HG02885 (cell line): Measurements from ENCODE around the gene ANKRD24.
"Not testable (repeated sequence)": the region's sequence is repeated elsewhere in the genome, so short reads cannot be mapped to it uniquely, and the experiment has no call there.

Experiments
- ATAC-seq: cut with Tn5 transposase; IDR thresholded peaks from one replicate; pipeline ENCODE4 v1.9.1; 2021; ENCODE audit warnings: mild to moderate bottlenecking; ENCODE audit not compliant: unreplicated experiment, poor library complexity

Gene ANKRD24

GRCh38 chr19:4196587-4197148 is 14.2 kb downstream of the ANKRD24 start:
- no peak for ATAC-seq

DNA sequence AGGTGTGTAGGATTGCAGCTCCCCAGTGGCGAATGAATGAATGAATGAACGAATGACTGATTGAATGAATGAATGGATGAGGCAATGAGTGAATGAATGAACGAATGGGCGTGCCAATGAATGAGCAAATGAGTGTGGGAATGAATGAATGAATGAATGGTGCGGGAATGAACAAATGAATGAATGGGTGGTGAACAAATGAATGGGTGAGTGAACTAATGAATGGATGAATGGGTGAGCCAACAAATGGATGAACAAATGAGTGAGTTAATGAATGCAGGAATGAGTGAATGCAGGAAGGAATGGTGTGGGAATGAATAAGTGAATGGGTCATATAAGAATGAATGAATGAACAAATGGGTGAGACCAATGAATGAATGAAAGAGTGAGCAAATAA is 14.7 kb downstream of the ANKRD24 start:
- ATAC-seq = no peak

DNA sequence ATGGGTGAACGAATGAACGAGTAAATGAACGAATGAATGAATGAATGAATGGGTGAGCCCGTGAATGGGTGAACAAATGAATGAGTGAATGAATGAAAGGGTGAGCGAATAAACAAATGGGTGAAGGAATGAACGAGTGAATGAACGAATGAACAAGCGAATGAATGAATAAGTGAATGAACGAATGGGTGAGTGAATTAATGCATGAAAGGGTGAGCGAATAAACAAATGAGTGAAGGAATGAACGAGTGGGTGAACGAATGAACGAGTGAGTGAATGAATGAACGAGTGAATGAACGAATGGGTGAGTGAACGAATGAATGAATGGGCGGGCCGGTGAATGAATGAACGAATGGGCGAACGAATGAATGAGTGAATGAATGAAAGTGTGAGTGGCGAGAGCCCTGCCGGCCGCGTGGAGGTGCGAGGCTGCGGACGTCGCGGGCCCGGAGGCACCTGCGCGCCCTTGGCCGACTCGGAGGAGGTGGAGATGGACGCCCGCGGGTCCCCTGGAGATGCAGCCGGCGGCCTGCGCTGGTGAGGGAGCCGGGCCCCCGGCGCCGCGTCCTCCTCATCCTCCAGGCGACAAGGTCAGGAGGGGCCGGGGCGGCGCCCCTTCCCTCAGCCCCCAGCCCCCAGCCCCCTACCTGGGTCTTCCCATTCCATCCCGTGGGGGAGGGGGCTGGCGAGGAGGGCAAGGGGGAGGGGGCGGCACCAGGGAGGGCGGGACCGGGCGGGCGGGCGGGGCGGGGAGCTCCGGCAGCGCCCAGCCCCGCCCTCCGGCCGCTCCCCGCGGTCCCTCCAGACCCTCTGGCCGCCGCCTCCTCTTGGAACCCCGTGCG is 15.4 kb downstream of the ANKRD24 start:
- no peak for ATAC-seq

GRCh38 chr19:4198467-4199126 is 16.1 kb downstream of the ANKRD24 start:
- ATAC-seq = no peak

DNA sequence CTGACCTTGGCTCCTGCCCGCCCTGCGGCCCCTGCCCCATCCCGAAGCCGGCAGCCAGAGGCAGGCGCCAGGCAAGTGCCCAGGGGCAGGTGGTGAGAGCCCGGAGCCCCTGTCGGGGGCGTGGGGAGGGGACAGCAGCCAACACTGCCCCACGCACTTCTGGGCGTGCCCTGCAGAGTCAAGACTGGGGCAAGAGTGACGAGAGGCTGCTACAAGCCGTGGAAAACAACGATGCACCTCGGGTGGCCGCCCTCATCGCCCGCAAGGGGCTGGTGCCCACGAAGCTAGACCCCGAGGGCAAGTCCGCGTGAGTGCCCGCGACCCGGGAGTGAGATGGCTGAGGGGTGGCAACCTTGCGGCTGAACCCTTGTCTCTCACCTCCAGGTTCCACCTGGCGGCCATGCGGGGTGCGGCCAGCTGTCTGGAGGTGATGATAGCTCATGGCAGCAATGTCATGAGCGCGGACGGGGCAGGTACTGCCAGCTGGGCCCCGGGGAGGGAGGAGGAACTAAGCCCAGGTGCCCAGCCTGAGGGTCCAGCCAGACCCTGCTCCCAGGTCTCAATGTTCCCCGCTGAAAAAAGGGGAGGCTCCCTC is 17.3 kb downstream of the ANKRD24 start:
- no peak for ATAC-seq

- ATAC-seq = no peak
These were observed 18.6 kb downstream of the ANKRD24 start for GRCh38 chr19:4200940-4201542.

DNA sequence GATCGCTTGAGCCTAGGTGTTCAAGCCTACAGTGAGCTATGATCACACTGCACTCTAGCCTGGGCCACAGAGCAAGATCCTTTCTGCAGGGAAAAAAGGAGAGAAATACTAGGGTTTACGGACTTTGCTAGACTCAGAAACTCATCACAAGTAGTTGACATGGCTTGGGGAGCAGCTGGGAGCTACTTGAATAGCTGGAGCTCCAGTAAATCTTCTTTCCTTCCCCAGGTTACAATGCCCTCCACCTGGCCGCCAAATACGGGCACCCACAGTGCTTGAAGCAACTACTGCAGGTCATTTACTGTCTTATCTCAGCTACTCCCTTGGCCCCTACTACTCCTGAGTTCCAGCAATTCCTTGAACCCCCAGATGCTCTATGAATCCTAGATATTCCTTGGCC is 19.3 kb downstream of the ANKRD24 start:
- ATAC-seq = no peak

GRCh38 chr19:4206818-4207484 is 24.5 kb downstream of the ANKRD24 start:
- no peak for ATAC-seq

DNA sequence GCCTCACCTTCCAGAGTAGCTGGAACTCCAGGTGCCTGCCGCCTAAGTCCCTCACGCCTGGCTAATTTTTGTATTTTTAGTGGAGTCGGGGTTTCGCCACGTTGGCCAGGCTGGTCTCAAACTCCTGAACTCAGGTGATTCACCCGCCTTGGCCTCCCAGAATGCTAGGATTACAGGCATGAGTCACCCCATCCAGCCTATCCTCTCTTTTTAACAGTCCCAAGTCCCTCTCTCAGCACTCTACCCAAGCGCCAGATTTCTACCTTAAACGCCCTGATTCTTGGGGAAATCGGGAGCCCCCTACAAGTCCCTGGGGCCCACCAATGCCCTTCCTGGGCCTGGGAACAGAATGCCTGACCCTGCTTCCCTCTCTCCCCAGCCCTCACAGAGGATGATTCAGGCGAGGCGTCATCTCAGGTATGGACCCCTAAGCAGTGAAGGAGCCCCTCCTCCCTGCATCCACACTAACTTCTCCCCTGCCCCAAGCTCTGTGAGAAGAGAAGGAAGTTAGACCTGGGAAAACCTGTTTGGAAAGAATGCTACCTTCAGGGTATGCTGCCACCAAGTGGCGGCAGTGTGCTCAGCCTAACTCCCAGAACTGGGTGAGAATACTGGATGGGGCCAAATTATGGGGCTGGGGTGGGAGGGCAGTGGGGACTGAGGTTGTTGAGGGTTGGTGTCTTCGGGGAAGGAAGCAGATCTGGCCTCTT is 26.1 kb downstream of the ANKRD24 start:
- ATAC-seq = no peak

- ATAC-seq = no peak
These were observed 27.8 kb downstream of the ANKRD24 start for GRCh38 chr19:4210166-4210731.

- ATAC-seq = no peak
These were observed 30.6 kb downstream of the ANKRD24 start for GRCh38 chr19:4213116-4213515.

DNA sequence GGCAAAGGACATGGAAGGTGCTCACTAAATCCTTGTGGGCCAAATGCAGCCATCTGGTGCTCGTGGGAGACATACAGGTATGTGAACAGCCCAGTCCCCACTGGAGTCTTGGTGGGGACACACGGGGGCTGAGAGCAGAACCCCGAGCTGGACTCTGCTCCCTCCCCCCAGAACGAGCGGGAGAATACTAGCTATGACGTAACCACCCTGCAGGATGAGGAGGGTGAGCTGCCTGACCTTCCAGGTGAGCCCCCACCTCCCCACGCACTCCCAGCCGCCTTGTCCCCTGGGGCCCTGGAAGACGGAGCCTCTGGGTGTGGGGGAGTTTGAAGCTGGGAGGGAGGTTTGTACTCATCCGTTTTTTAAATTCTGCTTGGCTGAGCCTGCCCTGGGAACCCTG is 33.3 kb downstream of the ANKRD24 start:
- ATAC-seq = no peak

- ATAC-seq = no peak
These were observed 34.4 kb downstream of the ANKRD24 start for GRCh38 chr19:4216846-4217245.

- no peak for ATAC-seq
These were observed 35.2 kb downstream of the ANKRD24 start for GRCh38 chr19:4217429-4218264.

GRCh38 chr19:4218523-4218922 is 36.0 kb downstream of the ANKRD24 start:
- not testable (repeated sequence) for ATAC-seq

- no peak for ATAC-seq
These were observed 37.7 kb downstream of the ANKRD24 start for GRCh38 chr19:4220188-4220587.

DNA sequence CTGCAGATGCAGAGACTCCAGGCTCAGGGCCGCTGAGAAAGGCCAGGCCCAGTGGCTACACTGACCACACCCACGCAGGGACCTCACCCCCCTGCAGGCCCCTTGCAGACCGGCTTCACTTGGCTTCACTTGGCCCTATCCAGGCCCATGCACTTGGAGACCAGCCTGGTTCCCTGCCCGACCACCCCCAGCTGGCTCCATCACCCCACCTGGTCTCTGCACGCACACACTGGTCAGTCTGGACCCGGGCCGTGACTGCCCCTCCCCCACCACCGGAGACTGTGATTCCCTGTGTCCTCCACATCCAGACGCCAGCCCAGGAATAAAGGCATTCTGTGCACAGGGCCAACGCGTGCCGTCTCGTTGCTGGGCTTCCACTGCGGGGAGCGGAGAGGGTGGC is 42.0 kb downstream of the ANKRD24 start:
- ATAC-seq = no peak

GRCh38 chr19:4225885-4226284 is 43.4 kb downstream of the ANKRD24 start:
- ATAC-seq = no peak
